ENCODE results near the gene FCRL5. TPM values are rescaled to one million over a fixed set of nuclear protein-coding genes. Genes with fewer than 3 reads are reported as not detected.
"Not testable (repeated sequence)": the region's sequence is repeated elsewhere in the genome, so short reads cannot be mapped to it uniquely, and the experiment has no call there.

The FCRL5 gene
- total RNA-seq, 6 experiments from 2014 or later, result not detected

GRCh38 chr1:157488156-157488555 lies 64.2 kb downstream of the FCRL5 start:
- no peaks in the 10 kb centered on the region for H3K9me3 Mint-ChIP-seq
- no peak overlapping the region for H3K27ac Mint-ChIP-seq
- H3K4me1 Mint-ChIP-seq (ENCODE audit: low read depth), result no peaks in the 10 kb centered on the region
- no peaks in the 10 kb centered on the region for H3K36me3 Mint-ChIP-seq (ENCODE audit: low read depth)
- TF ChIP-seq CTCF (IDR thresholded peaks at IDR 0.05), result no peak
- no peaks in the 10 kb centered on the region; the same call in 1 of the 2 replicates for H3K27me3 Mint-ChIP-seq (ENCODE audit: insufficient read depth)
- DNase-seq, result no peak
- H3K4me3 Mint-ChIP-seq, result no peak overlapping the region

GRCh38 chr1:157487504-157487903 lies 64.8 kb downstream of the FCRL5 start:
- Mint-ChIP-seq H3K36me3 (ENCODE audit: low read depth) (no peaks in the 10 kb centered on the region), H3K27ac (no peak overlapping the region), H3K4me3 (no peak overlapping the region), H3K27me3 (ENCODE audit: insufficient read depth) (peaks cover 6% of the 10 kb centered on the region; the same call in 1 of the 2 replicates), H3K9me3 (no peaks in the 10 kb centered on the region), H3K4me1 (ENCODE audit: low read depth) (no peaks in the 10 kb centered on the region)
- no peak for DNase-seq
- no peak for TF ChIP-seq CTCF (IDR thresholded peaks at IDR 0.05)

- no peak for TF ChIP-seq CTCF (IDR thresholded peaks at IDR 0.05)
- no peak for DNase-seq
- H3K27me3 Mint-ChIP-seq (ENCODE audit: insufficient read depth), result peaks cover 9% of the 10 kb centered on the region; the same call in 1 of the 2 replicates
- H3K4me3 Mint-ChIP-seq, result no peak overlapping the region
- no peaks in the 10 kb centered on the region for H3K4me1 Mint-ChIP-seq (ENCODE audit: low read depth)
- H3K36me3 Mint-ChIP-seq (ENCODE audit: low read depth), result no peaks in the 10 kb centered on the region
- no peaks in the 10 kb centered on the region for H3K9me3 Mint-ChIP-seq
- H3K27ac Mint-ChIP-seq, result no peak overlapping the region
Measured at GRCh38 chr1:157487096-157487495, 65.2 kb downstream of the FCRL5 start.

- not testable (repeated sequence) for H3K27ac Mint-ChIP-seq; H3K4me3 Mint-ChIP-seq; H3K4me1 Mint-ChIP-seq (ENCODE audit: low read depth); H3K27me3 Mint-ChIP-seq (ENCODE audit: insufficient read depth); H3K9me3 Mint-ChIP-seq; DNase-seq; H3K36me3 Mint-ChIP-seq (ENCODE audit: low read depth)
Measured at GRCh38 chr1:157486400-157486799, 65.9 kb downstream of the FCRL5 start.

- no peaks in the 10 kb centered on the region for H3K4me1 Mint-ChIP-seq (ENCODE audit: low read depth)
- no peak for TF ChIP-seq CTCF (IDR thresholded peaks at IDR 0.05)
- peaks cover 9% of the 10 kb centered on the region; the same call in 1 of the 2 replicates for H3K27me3 Mint-ChIP-seq (ENCODE audit: insufficient read depth)
Measured at GRCh38 chr1:157485793-157486192, 66.5 kb downstream of the FCRL5 start.

GRCh38 chr1:157484573-157484972 lies 67.7 kb downstream of the FCRL5 start:
- Mint-ChIP-seq H3K27me3 (ENCODE audit: insufficient read depth) (peaks cover 9% of the 10 kb centered on the region; the same call in 1 of the 2 replicates), H3K4me1 (ENCODE audit: low read depth) (no peaks in the 10 kb centered on the region), H3K27ac (no peak overlapping the region), H3K9me3 (no peaks in the 10 kb centered on the region), H3K4me3 (no peak overlapping the region), H3K36me3 (ENCODE audit: low read depth) (no peaks in the 10 kb centered on the region)
- no peak for TF ChIP-seq CTCF (IDR thresholded peaks at IDR 0.05)
- DNase-seq, result no peak

More at GRCh38 chr1:157485793-157486192, 66.5 kb downstream of the FCRL5 start:
- no peak for DNase-seq
- Mint-ChIP-seq H3K27ac (no peak overlapping the region), H3K36me3 (ENCODE audit: low read depth) (no peaks in the 10 kb centered on the region), H3K4me3 (no peak overlapping the region), H3K9me3 (no peaks in the 10 kb centered on the region)

Measured in HFFc6 (cell line).